ENCODE data around the gene TNK1.
A peak's percentile ranks its signal among the peaks of the same experiment; 100 is the strongest.

GRCh38 chr17:7435676-7436555 lies 55.0 kb downstream of the TNK1 start:
- TF ChIP-seq GABPA (IDR thresholded peaks at IDR 0.05; ENCODE audit: low read depth) (no peak), CTCF (IDR thresholded peaks at IDR 0.05; ENCODE audit: insufficient read depth, low read length) (no peak), POLR2AphosphoS5 (IDR thresholded peaks at IDR 0.05; ENCODE audit: low read depth) (no peak; the same call in 1 of the 2 replicates), REST (IDR thresholded peaks at IDR 0.05; ENCODE audit: insufficient replicate concordance, low read depth) (peak; percentile 16)

All from HL-60 (cell line).